Adipose tissue (tissue), 3 donors: Measurements from ENCODE around the gene LBX2. TPM values are rescaled to one million over a fixed set of nuclear protein-coding genes. Genes with fewer than 3 reads are reported as not detected.
"Not testable (repeated sequence)": the region's sequence is repeated elsewhere in the genome, so short reads cannot be mapped to it uniquely, and the experiment has no call there.

Experiments used
- H3K27ac ChIP-seq: one replicate; pipeline ENCODE4 v1.5.1; 2013; ENCODE audit warnings: low read depth, low read length
- WGBS, 3 donors: extraction: QIAGEN DNeasy Blood & Tissue Kit; methylation state at CpG; one replicate each; pipeline ENCODE4 v1.1.7; 2013; 5-methylcytosine and 5-hydroxymethylcytosine counted together
- polyA plus RNA-seq, 3 donors: library from polyadenylated mRNA; stranded (reverse); fragments of 200-250 nt; gene quantifications; one replicate each; pipeline ENCODE4 v1.2.3, GENCODE V29; 2013
- donor health status: healthy with polysubstance abuse.
- donor health status: Bipolar disorder and iron deficiency.
- donor health status: healthy.

The LBX2 gene
- polyA plus RNA-seq, 3 donors = 1.3 to 3.3 (median 1.4) TPM

DNA sequence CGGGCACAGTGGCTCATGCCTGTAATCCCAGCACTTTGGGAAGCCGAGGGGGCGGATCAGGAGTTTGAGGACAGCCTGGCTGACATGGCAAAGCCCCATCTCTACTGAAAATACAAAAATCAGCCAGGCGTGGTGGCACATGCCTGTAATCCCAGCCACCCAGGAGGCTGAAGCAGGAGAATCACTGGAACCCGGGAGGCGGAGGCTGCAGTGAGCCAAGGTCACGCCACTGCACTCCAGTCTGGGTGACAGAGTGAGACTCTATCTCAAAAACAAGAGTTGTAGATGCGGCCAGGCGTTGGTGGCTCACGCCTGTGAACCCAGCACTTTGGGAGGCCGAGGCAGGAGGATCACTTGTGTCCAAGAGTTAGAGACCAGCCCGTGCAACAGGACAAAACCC, 28.7 kb downstream of the LBX2 start:
- H3K27ac ChIP-seq = not testable (repeated sequence)
- 93 to 96% (median 95%) methylated on average over 12 of the region's 12 CpGs for WGBS, 3 donors

DNA sequence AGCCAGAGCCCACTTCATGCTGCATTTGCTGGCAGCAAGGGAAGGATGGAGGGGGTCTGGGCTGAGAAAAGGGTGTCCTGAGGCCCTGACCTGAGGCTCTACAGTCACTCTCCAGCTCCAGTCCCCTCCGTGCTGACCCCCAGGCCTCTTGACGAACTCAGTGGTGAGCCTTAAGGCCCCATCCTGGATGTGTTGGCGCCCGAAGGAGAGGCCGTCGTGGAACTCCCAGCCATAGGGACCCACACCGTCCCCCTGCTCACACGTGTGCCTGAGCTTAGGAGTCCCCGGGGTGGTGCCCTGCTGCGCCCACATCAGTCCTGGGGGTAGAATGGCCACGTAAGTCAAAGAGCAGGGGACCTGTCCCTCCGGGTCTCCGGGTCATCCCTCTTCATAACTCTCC, 35.0 kb downstream of the LBX2 start:
- 1 to 8% (median 6%) methylated on average over 13 of the region's 13 CpGs for WGBS, 3 donors
- no peak overlapping the region for H3K27ac ChIP-seq

DNA sequence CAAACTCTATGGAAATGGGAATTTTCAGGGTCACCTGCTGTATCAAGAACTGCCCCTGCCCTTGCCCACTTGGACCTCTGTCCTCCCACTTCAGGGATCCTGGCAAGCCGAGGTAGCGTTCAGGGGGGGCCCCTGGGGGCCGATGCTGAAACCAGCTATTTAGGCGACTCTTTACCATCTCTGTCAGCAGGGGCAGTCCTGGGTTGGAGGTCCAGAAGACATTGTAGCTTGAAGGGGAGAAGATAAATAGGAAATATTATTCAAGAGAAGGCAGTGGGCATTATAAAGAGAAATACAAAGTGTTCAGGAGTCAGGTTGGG, 36.7 kb downstream of the LBX2 start:
- 71 to 91% (median 88%) methylated on average over 4 of the region's 4 CpGs for WGBS, 3 donors
- H3K27ac ChIP-seq = no peak overlapping the region

DNA sequence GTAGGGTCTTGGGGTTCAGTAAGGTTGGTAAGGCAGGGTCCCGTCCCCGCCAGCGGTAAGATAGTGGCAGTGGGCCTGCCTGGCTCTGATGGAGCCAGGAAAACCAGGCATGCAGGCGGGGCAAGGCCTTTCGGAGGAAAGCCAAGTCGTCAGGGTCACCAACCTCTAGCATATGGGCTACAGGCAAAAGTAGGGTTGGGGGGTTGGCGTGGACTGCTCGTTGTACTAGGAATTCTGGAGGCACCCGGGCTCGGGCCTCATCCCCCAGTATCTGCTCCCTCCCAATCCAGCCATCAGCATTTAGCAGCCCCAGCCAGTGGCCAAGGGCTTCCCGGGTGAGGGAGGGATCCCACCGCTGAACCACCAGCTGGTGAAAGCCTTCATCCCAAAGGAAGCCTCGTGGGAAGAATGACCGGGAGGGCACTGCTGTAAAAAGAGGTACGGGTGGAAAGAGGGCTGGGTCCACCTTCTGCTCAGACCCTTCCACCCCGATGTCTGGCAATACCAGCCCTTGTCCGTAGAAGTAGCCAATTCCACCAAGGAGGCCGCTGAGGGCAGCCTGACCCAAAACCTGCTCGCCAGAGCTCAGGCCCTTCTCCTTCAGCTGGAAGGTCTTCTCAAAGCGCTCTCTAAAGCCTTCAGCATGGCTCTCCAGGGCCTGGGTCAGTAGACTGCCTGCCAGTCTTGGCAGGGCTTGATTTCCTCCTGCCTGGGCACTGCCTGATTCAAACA, 37.2 kb downstream of the LBX2 start:
- 86 to 92% (median 91%) methylated on average over 20 of the region's 20 CpGs for WGBS, 3 donors
- no peak overlapping the region for H3K27ac ChIP-seq

DNA sequence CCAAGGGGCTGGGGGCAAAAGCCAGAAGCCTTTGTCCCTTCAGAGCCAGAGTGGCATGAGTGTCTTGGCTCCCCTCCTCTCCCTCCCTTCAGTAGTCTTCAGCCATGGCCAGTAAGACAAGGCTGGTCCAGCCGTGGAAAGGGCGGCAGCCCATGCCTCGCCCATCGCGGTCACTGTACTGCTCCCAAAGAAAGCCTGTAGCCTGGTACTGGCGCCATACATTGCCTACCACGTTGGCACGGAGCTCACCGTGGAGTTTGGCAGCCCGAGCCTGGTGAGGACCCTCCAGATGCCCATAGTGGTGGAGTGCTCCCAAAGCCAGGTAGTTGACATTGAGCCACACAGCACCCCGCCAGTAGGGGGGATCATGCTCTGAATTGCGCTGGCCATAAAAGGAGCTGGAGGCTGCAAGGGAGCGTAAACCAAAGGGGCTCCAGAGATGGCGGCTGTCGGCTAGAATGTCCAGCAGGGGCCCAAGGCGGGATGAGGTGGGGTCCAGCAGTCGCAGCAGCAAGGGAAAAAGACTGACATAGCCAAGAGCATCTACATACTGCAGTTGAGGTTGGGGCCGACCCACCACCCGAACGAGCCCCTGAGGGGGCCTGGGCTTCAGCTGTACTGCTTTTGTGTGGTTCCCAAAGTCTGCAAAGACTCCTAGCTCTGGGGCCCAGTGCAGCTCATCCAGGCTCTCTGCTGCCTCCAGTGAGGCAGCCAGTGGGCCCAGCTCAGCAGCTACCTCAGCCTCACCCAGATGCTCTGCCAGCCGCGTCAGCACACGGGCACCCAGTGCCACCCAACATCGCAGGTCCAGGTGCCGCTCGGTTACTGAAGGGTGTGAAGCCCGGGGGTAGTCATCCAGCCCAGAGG, 38.0 kb downstream of the LBX2 start:
- no peak overlapping the region for H3K27ac ChIP-seq
- WGBS, 3 donors = 90 to 92% (median 92%) methylated on average over 27 of the region's 27 CpGs

DNA sequence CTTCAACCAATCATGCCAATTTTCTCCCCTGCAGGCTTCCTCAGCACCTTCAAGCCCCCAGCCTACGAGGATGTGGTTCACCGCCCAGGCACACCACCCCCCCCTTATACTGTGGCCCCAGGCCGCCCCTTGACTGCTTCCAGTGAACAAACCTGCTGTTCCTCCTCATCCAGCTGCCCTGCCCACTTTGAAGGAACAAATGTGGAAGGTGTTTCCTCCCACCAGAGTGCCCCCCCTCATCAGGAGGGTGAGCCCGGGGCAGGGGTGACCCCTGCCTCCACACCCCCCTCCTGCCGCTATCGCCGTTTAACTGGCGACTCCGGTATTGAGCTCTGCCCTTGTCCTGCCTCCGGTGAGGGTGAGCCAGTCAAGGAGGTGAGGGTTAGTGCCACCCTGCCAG, 39.2 kb downstream of the LBX2 start:
- H3K27ac ChIP-seq = not testable (repeated sequence)
- 71 to 81% (median 79%) methylated on average over 10 of the region's 10 CpGs for WGBS, 3 donors

DNA sequence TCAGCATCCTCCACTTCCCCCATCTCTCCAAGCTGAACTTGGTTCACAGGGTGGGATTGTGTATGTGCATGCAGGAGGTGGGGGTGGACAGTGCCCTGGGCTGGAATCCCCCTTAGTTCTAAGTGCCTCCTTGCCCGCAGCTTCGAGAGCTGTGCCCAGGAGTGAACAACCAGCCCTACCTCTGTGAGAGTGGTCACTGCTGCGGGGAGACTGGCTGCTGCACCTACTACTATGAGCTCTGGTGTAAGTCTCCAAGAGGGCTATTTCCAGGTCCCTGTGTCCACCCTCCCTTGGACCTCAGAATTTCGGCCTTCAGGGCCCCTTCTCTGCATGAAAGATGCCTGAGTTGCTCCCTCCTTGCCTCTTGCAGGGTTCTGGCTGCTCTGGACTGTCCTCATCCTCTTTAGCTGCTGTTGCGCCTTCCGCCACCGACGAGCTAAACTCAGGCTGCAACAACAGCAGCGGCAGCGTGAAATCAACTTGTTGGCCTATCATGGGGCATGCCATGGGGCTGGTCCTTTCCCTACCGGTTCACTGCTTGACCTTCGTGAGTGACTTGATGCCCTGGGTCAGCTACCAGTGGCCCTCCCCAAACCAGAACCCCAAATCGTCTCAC, 39.8 kb downstream of the LBX2 start:
- WGBS, 3 donors = 64 to 81% (median 78%) methylated on average over 13 of the region's 13 CpGs
- H3K27ac ChIP-seq = not testable (repeated sequence)

DNA sequence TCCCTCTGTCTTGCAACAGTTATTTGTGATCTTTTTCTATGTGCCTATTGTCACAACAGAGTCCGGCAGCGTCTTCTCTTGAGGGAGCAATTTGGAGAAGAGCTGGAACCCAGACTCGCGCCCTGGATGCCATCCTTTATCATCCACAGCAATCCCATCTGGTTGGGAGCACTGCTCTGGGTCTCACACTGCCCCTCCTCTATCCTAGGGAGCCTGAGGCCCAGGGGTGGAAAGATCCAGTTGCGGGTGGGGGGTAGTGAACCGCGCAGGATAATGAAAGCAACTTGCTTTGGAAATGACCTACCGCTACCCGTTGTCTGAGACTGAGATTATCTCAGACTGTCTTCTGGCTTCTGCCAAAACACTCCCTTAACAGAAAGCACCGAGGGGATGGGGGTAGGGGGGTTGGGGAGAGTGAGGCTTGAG, 40.5 kb downstream of the LBX2 start:
- WGBS, 3 donors = 3 to 6% (median 3%) methylated on average over 10 of the region's 10 CpGs
- no peak overlapping the region for H3K27ac ChIP-seq

DNA sequence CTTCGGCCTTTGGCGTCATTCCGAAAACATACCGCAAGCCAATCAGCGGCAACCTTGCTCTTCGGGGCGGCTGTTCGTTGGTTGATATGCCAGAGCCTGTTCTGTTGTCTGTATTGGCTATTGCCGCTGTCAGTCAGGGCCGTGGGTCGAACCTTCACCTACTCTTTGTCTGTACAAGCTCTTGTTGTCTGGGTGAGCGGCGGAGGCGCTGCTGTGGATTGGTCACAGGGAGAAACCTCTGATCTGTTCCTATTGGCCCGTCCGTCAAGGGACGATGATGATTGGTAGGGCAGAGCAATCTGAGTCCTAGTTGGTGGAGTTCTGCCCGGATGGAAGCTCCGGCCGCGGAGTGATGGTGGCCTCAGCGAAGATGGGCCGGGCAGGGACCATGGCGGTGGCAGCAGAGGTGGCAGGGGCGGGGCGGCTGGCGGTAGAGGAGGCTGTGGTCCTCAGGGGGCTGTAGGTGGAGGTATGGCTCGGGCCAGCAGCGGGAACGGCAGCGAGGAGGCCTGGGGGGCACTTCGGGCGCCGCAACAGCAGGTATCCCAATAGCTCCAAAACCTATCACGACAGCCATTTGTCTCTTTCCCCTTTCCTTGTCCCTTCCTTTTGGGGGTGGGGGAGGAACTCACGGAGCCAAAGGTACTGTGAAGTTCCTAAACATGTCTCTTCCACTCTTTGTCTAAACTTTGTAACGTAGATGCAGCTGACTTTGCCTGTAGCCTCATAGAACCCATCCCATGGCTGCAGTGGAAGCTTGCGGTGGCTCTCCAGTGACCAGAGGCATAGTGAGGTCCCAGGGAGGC, 41.1 kb downstream of the LBX2 start, which contains the start of gene WBP1:
Gene WBP1 (plus strand): TSS at position 307 of the 806 bp plus-strand sequence. CDS start 165 bp downstream, at position 472.
- peak within 1 kb of the TSS; percentile 61 for H3K27ac ChIP-seq
- 1% methylated on average over 29 to 38 of the region's 38 CpGs for WGBS, 3 donors

DNA sequence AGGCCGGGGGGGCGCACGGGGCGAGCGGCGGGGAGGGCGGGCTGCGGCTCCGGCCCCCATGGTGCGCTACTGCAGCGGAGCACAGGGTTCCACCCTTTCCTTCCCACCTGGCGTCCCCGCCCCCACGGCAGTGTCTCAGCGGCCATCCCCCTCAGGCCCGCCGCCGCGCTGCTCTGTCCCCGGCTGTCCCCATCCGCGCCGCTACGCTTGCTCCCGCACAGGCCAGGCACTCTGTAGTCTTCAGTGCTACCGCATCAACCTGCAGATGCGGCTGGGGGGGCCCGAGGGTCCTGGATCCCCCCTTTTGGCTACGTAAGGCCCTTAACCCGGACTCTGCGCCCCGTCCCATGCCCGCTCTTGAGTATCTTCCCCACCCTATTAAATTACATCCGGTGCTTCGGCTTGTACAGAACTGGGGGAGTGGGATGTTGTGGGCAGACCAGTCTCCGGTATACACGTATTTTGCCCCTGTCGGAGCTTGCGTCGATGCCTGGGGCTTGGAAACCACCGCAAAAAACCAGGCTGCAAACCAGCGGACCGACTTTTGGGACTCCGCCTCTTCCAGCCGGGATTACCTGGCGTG, 41.8 kb downstream of the LBX2 start:
- 0 to 1% (median 0%) methylated on average over 39 to 46 of the region's 46 CpGs for WGBS, 3 donors
- peak overlapping the region; percentile 61 for H3K27ac ChIP-seq

DNA sequence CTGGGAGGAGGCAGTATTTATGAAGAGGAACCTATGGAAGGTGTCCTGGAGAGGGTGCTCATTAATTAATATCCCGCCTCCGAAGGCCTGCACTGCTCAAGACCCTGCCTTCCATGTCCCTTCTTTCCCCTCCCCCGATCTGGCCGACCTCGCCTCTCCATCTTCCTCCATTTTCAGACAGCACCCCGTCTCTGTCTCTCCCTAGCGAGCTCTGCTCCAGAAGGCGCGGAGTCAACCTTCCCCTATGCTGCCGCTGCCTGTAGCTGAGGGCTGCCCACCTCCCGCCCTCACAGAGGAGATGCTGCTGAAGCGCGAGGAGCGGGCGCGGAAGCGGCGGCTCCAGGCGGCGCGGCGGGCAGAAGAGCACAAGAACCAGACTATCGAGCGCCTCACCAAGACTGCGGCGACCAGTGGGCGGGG, 42.3 kb downstream of the LBX2 start:
- no peak overlapping the region for H3K27ac ChIP-seq
- 2 to 3% (median 2%) methylated on average over 24 to 27 of the region's 27 CpGs for WGBS, 3 donors

DNA sequence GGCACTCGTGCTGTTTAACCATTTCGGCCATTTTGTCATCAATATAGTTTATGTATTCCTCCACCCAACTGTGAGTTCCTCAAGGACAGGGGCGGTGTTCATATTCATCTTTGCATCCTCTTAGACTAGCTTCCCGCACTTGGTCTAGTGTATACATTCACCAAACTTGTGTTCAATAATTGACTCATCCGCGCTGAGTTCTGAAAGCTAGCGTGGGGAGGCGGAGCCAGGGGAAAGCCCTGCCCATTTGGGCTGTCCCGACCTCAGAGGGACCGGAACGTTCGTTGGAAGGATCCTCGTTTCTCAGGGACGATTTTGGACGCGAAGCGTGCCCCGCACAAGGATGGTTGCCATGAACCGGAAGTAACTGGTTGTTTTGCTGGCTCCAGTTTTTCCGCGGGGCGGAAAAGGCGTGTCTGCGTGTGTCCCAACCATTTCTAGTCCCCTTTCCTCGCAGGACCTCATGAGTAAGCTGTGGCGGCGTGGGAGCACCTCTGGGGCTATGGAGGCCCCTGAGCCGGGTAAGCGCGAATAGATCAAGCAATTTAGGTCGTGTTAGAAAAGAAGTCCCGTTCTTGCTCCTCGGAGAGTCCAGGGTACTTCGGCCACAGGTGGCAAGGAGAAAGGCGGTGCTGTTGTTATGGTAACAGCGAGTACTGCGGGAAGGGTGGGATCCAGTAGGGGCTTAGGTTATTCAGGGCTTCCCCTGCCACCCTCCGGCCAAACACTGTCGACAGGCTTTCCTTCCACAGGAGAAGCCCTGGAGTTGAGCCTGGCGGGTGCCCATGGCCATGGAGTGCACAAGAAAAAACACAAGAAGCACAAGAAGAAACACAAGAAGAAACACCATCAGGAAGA, 44.5 kb downstream of the LBX2 start, which contains the start of gene INO80B:
Gene INO80B (plus strand): TSS at position 434 of the 858 bp plus-strand sequence. CDS start 30 bp downstream, at position 464.
- H3K27ac ChIP-seq = no peak within 1 kb of the TSS
- 1% methylated on average over 40 of the region's 40 CpGs for WGBS, 3 donors

DNA sequence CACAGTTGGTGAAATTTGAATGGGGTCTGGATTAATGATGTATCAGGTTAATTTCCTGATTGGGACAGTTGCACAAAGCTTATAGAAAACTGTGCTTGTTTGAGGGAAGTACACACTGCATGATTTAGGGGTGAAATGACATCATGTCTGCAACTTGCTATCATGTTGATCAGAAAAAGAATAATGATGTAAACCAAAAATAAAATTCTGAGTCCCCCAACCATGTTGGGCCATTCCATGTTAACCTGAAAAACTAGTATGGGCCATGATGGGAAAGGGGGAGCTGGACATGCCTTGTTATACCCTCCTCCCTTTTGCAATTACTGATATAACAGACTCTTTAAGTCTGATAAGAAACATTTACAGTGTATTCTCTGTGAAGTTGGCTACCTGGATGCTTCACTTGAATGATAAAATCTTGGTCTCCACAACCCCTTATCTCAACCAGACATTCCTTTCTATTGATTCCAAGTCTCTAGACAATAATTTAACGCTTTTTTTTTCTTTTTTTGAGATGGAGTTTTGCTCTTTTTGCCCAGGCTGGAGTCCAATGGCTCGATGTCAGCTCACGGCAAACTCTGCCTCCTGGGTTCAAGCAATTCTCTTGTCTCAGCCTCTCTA, 48.7 kb downstream of the LBX2 start:
- 82 to 84% (median 84%) methylated on average over 3 of the region's 3 CpGs for WGBS, 3 donors
- no peak overlapping the region for H3K27ac ChIP-seq

DNA sequence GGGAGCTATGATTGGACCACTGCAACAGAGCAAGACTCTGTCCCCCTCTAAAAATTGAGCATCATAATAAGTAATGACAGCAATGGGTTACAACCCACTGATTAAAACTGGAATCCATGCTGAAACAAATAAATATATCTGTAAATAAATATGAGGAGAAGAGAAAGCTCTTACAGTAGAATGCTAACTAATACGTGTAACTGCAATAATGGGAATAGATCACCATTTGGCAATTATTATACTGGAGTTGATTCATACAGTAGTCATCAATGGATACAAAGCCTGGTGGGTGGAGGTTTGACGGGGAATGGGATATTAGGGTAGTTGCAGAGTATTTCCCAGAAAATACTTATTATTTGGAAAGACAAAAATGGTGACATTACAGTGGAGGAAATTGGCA, 50.6 kb downstream of the LBX2 start:
- WGBS, 3 donors = 69 to 80% (median 77%) methylated on average over 2 of the region's 2 CpGs
- H3K27ac ChIP-seq = no peak overlapping the region
